ENCODE results near the gene AIP. TPM values are rescaled to one million over a fixed set of nuclear protein-coding genes. Genes with fewer than 3 reads are reported as not detected.

AIP gene
- polyA plus RNA-seq, 3 donors = 76.7 to 132 (median 99.3) TPM

DNA sequence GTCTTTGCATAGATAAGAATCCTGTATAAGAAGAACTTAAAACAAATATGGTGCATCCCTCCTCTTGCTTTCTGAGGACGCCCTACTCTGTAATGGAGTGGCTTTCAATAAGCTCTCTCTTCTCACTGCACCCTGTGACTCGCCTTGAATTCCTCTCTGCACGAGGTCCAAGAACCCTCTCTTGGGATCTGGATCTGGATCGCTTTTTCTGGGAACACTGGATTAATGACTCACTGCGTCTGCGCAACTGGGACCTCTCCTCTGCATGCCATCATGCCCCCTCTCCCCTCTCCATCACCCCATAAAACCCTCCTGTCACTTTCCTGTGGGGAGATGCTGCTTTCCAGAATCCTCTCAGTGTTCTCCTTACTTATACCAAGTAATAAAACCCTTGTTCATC lies 55.5 kb downstream of the AIP start:
- Histone ChIP-seq H3K36me3 (replicated peaks in 1 of 2; ENCODE audit: control insufficient read depth in 1 of 2, insufficient read depth in 2 of 2, low read length in 2 of 2) (no peaks in the 10 kb centered on the region), H3K4me1 (ENCODE audit: control insufficient read depth in 1 of 2, insufficient read depth in 2 of 2, low read length in 2 of 2) (no peaks in the 10 kb centered on the region), H3K9me3 (replicated peaks in 1 of 2; ENCODE audit: control insufficient read depth in 1 of 2, insufficient read depth in 1 of 2, low read length in 2 of 2) (peaks cover 15 to 20% of the 10 kb centered on the region in 2 donors), H3K4me3 (replicated peaks in 1 of 3; ENCODE audit: low read depth in 2 of 3, low read length in 3 of 3) (no peak overlapping the region), H4K20me1 (ENCODE audit: insufficient read depth, low read length) (no peaks in the 10 kb centered on the region), H3K9ac (ENCODE audit: insufficient read depth, low read length, poor library complexity, severe bottlenecking) (no peak overlapping the region), H3K4me2 (replicated peaks; ENCODE audit: extremely low read depth, low read length, poor library complexity, severe bottlenecking) (no peak overlapping the region), H2AFZ (ENCODE audit: insufficient read depth, low read depth, low read length, poor library complexity, severe bottlenecking) (no peak overlapping the region), H3K79me2 (ENCODE audit: insufficient read depth, low read length) (no peaks in the 10 kb centered on the region), H3K27ac (ENCODE audit: low read depth in 1 of 2, low read length in 2 of 2) (no peak overlapping the region), H3K27me3 (ENCODE audit: control insufficient read depth in 2 of 2, insufficient read depth in 2 of 2, low read length in 2 of 2) (peaks cover 0 to 2% of the 10 kb centered on the region in 2 donors)
- Mint-ChIP-seq H3K36me3 (no peaks in the 10 kb centered on the region), H3K27me3 (ENCODE audit: low read depth in 3 of 3) (peaks cover 0 to 5% (median 3%) of the 10 kb centered on the region in 3 donors), H3K27ac (no peak overlapping the region), H3K4me3 (no peak overlapping the region), H3K4me1 (no peaks in the 10 kb centered on the region), H3K9me3 (peaks cover 12 to 30% (median 24%) of the 10 kb centered on the region in 7 donors)
- TF ChIP-seq, protein P1, sequence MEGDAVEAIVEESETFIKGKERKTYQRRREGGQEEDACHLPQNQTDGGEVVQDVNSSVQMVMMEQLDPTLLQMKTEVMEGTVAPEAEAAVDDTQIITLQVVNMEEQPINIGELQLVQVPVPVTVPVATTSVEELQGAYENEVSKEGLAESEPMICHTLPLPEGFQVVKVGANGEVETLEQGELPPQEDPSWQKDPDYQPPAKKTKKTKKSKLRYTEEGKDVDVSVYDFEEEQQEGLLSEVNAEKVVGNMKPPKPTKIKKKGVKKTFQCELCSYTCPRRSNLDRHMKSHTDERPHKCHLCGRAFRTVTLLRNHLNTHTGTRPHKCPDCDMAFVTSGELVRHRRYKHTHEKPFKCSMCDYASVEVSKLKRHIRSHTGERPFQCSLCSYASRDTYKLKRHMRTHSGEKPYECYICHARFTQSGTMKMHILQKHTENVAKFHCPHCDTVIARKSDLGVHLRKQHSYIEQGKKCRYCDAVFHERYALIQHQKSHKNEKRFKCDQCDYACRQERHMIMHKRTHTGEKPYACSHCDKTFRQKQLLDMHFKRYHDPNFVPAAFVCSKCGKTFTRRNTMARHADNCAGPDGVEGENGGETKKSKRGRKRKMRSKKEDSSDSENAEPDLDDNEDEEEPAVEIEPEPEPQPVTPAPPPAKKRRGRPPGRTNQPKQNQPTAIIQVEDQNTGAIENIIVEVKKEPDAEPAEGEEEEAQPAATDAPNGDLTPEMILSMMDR (IDR thresholded peaks at IDR 0.05) = no peak
- intact Hi-C loops (cut with micrococcal nuclease) = no loop called here
- DNase-seq = no peak
- 98% methylated on average over 5 of the region's 6 CpGs for WGBS (ENCODE audit: insufficient coverage)

DNA sequence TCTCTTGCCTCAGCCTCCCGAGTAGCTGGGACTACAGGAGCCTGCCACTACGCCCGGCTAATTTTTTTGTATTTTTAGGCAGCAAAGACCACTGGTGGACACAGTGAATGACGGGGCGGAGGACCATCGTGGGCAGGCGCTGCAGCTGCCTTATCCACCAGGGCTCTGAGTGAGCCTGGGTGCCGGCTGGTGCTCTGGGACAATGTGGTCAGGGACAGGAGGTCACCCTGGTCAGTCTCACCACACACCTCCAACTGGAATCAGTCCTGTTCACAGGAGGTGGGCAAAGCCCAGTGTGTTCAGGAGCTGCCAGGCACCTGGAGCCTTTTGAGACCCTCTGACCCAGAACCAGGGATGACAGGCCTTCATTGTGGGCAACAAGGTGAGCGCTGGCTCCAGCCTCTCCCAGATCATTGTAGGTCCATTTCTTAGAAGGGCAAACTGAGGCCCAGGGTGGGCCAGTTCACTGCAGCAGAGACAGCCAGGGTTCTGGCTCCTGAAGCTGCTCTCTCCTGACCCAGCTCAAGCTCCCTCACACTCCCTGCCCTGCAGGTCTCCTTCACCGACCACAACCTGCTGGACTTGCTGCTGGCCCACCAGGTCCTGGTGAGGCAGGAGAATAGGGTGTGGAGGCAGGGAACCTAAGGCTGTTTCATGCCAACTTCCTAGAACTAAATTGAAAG lies 56.1 kb downstream of the AIP start:
- H3K9ac ChIP-seq (ENCODE audit: insufficient read depth, low read length, poor library complexity, severe bottlenecking) = no peak overlapping the region
- 93% methylated on average over 5 of the region's 10 CpGs for WGBS (ENCODE audit: insufficient coverage)
- H3K27ac Mint-ChIP-seq = no peak overlapping the region
- no peak overlapping the region for H3K4me2 ChIP-seq (replicated peaks; ENCODE audit: extremely low read depth, low read length, poor library complexity, severe bottlenecking)
- peaks cover 0 to 2% of the 10 kb centered on the region in 2 donors for H3K27me3 ChIP-seq (ENCODE audit: control insufficient read depth in 2 of 2, insufficient read depth in 2 of 2, low read length in 2 of 2)
- no peaks in the 10 kb centered on the region for H3K36me3 ChIP-seq (replicated peaks in 1 of 2; ENCODE audit: control insufficient read depth in 1 of 2, insufficient read depth in 2 of 2, low read length in 2 of 2)
- H2AFZ ChIP-seq (ENCODE audit: insufficient read depth, low read depth, low read length, poor library complexity, severe bottlenecking) = no peak overlapping the region
- no peak overlapping the region for H3K4me3 ChIP-seq (replicated peaks in 1 of 3; ENCODE audit: low read depth in 2 of 3, low read length in 3 of 3)
- H3K79me2 ChIP-seq (ENCODE audit: insufficient read depth, low read length) = no peaks in the 10 kb centered on the region
- no peaks in the 10 kb centered on the region for H3K4me1 ChIP-seq (ENCODE audit: control insufficient read depth in 1 of 2, insufficient read depth in 2 of 2, low read length in 2 of 2)
- no peaks in the 10 kb centered on the region for H4K20me1 ChIP-seq (ENCODE audit: insufficient read depth, low read length)
- DNase-seq = no peak
- H3K36me3 Mint-ChIP-seq = no peaks in the 10 kb centered on the region
- TF ChIP-seq, protein P1 (IDR thresholded peaks at IDR 0.05) = no peak
- no peaks in the 10 kb centered on the region for H3K4me1 Mint-ChIP-seq
- peaks cover 6 to 23% (median 18%) of the 10 kb centered on the region in 7 donors for H3K9me3 Mint-ChIP-seq
- intact Hi-C loops (cut with micrococcal nuclease) = no loop called here
- peaks cover 0 to 5% (median 3%) of the 10 kb centered on the region in 3 donors for H3K27me3 Mint-ChIP-seq (ENCODE audit: low read depth in 3 of 3)
- peaks cover 10 to 14% of the 10 kb centered on the region in 2 donors for H3K9me3 ChIP-seq (replicated peaks in 1 of 2; ENCODE audit: control insufficient read depth in 1 of 2, insufficient read depth in 1 of 2, low read length in 2 of 2)
- H3K4me3 Mint-ChIP-seq = no peak overlapping the region
- H3K27ac ChIP-seq (ENCODE audit: low read depth in 1 of 2, low read length in 2 of 2) = no peak overlapping the region
